HCT116 (cell line): ENCODE data around the gene DMRTC1B. TPM values are rescaled to one million over a fixed set of nuclear protein-coding genes. Genes with fewer than 3 reads are reported as not detected.
"Not testable (repeated sequence)": the region's sequence is repeated elsewhere in the genome, so short reads cannot be mapped to it uniquely, and the experiment has no call there.

Experiments
- ATAC-seq: fragments of 200-7000 bp; cut with Tn5 transposase; 2 replicates; pipeline ENCODE4 v1.9.1; 2020; ENCODE audit warnings: mild to moderate bottlenecking, moderate library complexity
- BruUV-seq: library from RNA; stranded (reverse); fragments of 400-500 nt; replicated peaks from 2 replicates; lab custom pipeline; 2021; lab: Mats Ljungman, UMichigan
- CTCF ChIA-PET: fragments of 300-600 bp; sonication (Branson Sonifier 250); formaldehyde crosslinking; loops from one replicate; lab custom pipeline; 2021; ENCODE audit warnings: antibody characterized with exemption; lab: Charles Lee
- POLR2A ChIA-PET: fragments of 300-600, 350-600 bp; sonication (Branson Sonifier 250); formaldehyde crosslinking; loops from one replicate; lab custom pipeline; 2021; ENCODE audit warnings: antibody characterized with exemption; lab: Charles Lee
- RAD21 ChIA-PET, 2 experiments: fragments of 300-600 bp; sonication (Branson Sonifier 250); formaldehyde crosslinking; loops; one replicate each; lab custom pipeline; 2023; ENCODE audit warnings: low total read pairs in 2 of 2; ENCODE audit not compliant: uncharacterized antibody in 2 of 2, unreplicated experiment in 2 of 2, low non-redundant PET in 1 of 2; lab: Charles Lee
- DNase-seq: peaks from one replicate; pipeline ENCODE4 v3.0.0-alpha.2; 2010; ENCODE audit warnings: low read depth, low spot score
- H2AFZ ChIP-seq: fragments of 200-600 bp; shearing (Covaris generic), sonication (generic); 2 replicates; pipeline ENCODE4 v1.6.1; 2017; ENCODE audit warnings: low read depth, mixed run types, mixed read lengths, antibody characterized with exemption, low read length; ENCODE audit not compliant: poor library complexity, severe bottlenecking
- H3K27ac ChIP-seq: 2 replicates; pipeline ENCODE4 v1.5.1; 2012; ENCODE audit warnings: low read depth, low read length
- H3K27me3 ChIP-seq: fragments of 200-600 bp; sonication (generic); 2 replicates; pipeline ENCODE4 v1.6.1; 2016; ENCODE audit warnings: mixed run types, low read length, mixed read lengths; ENCODE audit not compliant: insufficient read depth
- H3K36me3 ChIP-seq, 2 experiments: fragments of 200-500 bp in 1 of 2; fragments of 200-600 bp in 1 of 2; sonication (Bioruptor generic) in 1 of 2; sonication (generic) in 1 of 2; 2 replicates each; pipeline versions ENCODE4 v1.5.1 to v1.6.1; 2014 to 2016; ENCODE audit warnings: low read length in 2 of 2, inconsistent platforms in 1 of 2, mixed read lengths in 1 of 2, mixed run types in 1 of 2; ENCODE audit not compliant: insufficient read depth in 2 of 2, control insufficient read depth in 1 of 2
- H3K4me1 ChIP-seq, 2 experiments: fragments of 200-600 bp in 1 of 2; sonication (generic) in 1 of 2; 2 replicates each; pipeline versions ENCODE4 v1.5.1 to v1.6.1; 2012 to 2017; ENCODE audit warnings: low read length in 2 of 2, inconsistent platforms in 1 of 2, mild to moderate bottlenecking in 1 of 2, mixed read lengths in 1 of 2, mixed run types in 1 of 2, moderate library complexity in 1 of 2; ENCODE audit not compliant: insufficient read depth in 2 of 2, control insufficient read depth in 1 of 2
- H3K4me2 ChIP-seq: fragments of 200-600 bp; sonication (generic); 2 replicates; pipeline ENCODE4 v1.6.1; 2017; ENCODE audit warnings: mixed run types, low read length, mixed read lengths
- H3K4me3 ChIP-seq, 2 experiments: fragments of 200-600 bp in 1 of 2; sonication (generic) in 1 of 2; replicated peaks in 1 of 2; 2 replicates each; pipeline ENCODE4 v1.5.1; 2011 to 2016; ENCODE audit warnings: low read length in 2 of 2, control low read depth in 1 of 2, low read depth in 1 of 2, mild to moderate bottlenecking in 1 of 2, mixed read lengths in 1 of 2, mixed run types in 1 of 2
- H3K79me2 ChIP-seq: fragments of 200-600 bp; sonication (generic); 2 replicates; pipeline ENCODE4 v1.6.1; 2017; ENCODE audit warnings: mild to moderate bottlenecking, mixed run types, low read length, moderate library complexity, mixed read lengths; ENCODE audit not compliant: insufficient read depth
- H3K9ac ChIP-seq: fragments of 200-600 bp; sonication (generic); 2 replicates; pipeline ENCODE4 v1.6.1; 2016; ENCODE audit warnings: low read length, mixed read lengths
- H3K9me2 ChIP-seq: fragments of 200-600 bp; sonication (generic), shearing (Covaris generic); 2 replicates; pipeline ENCODE4 v1.6.1; 2017; ENCODE audit warnings: mixed run types, mild to moderate bottlenecking, moderate library complexity; ENCODE audit not compliant: insufficient read depth
- H3K9me3 ChIP-seq, 2 experiments: fragments of 200-500 bp in 1 of 2; fragments of 200-600 bp in 1 of 2; sonication (Bioruptor generic) in 1 of 2; sonication (generic) in 1 of 2; 2 replicates each; pipeline ENCODE4 v1.6.1; 2014 to 2017; ENCODE audit warnings: low read length in 2 of 2, mixed read lengths in 2 of 2, inconsistent platforms in 1 of 2, low read depth in 1 of 2, mild to moderate bottlenecking in 1 of 2, mixed run types in 1 of 2, moderate library complexity in 1 of 2; ENCODE audit not compliant: control insufficient read depth in 1 of 2, insufficient read depth in 1 of 2
- H4K20me1 ChIP-seq: fragments of 200-600 bp; sonication (generic), shearing (Covaris generic); 2 replicates; pipeline ENCODE4 v1.6.1; 2017; ENCODE audit warnings: mixed run types, mild to moderate bottlenecking, moderate library complexity; ENCODE audit not compliant: insufficient read depth
- intact Hi-C: fragments of 100-400 bp; cut with micrococcal nuclease; formaldehyde crosslinking; loops from 2 replicates; pipeline ENCODE4 v1.10.0; 2022
- total RNA-seq: library from RNA; stranded (reverse); gene quantifications from one replicate; pipeline ENCODE4 v1.2.1, GENCODE V29; 2021; ENCODE audit not compliant: unreplicated experiment

The DMRTC1B gene
- total RNA-seq, 1 experiment from 2014 or later: not detected

GRCh38 chrX:72788142-72788541, 11.5 kb downstream of the DMRTC1B start:
- H3K9me3 ChIP-seq, H3K4me3 ChIP-seq, H3K9ac ChIP-seq, H2AFZ ChIP-seq, H4K20me1 ChIP-seq, H3K4me1 ChIP-seq, DNase-seq, H3K27ac ChIP-seq, H3K4me2 ChIP-seq, H3K9me2 ChIP-seq, intact Hi-C loops, H3K27me3 ChIP-seq, BruUV-seq, CTCF ChIA-PET, POLR2A ChIA-PET, H3K79me2 ChIP-seq, RAD21 ChIA-PET, H3K36me3 ChIP-seq: not testable (repeated sequence)
- peak; percentile 81 for ATAC-seq

GRCh38 chrX:72790390-72790789, 13.7 kb downstream of the DMRTC1B start:
- H3K4me1 ChIP-seq, H3K9me3 ChIP-seq, intact Hi-C loops, H3K4me3 ChIP-seq, ATAC-seq, DNase-seq, H3K79me2 ChIP-seq, H3K27me3 ChIP-seq, H4K20me1 ChIP-seq, H3K36me3 ChIP-seq, H2AFZ ChIP-seq, POLR2A ChIA-PET, BruUV-seq, H3K4me2 ChIP-seq, RAD21 ChIA-PET, CTCF ChIA-PET, H3K9me2 ChIP-seq, H3K9ac ChIP-seq, H3K27ac ChIP-seq: not testable (repeated sequence)

GRCh38 chrX:72808110-72808509, 31.4 kb downstream of the DMRTC1B start, which contains the start of gene FAM236D:
Gene FAM236D (minus strand): TSS chrX:72808210. CDS start chrX:72808110, 100 bp downstream.
- H3K27me3 ChIP-seq, CTCF ChIA-PET, H2AFZ ChIP-seq, H3K4me1 ChIP-seq, BruUV-seq, intact Hi-C loops, H3K36me3 ChIP-seq, H3K4me2 ChIP-seq, ATAC-seq, H3K9ac ChIP-seq, RAD21 ChIA-PET, H3K4me3 ChIP-seq, H3K79me2 ChIP-seq, DNase-seq, H3K9me2 ChIP-seq, POLR2A ChIA-PET, H4K20me1 ChIP-seq, H3K9me3 ChIP-seq, H3K27ac ChIP-seq: not testable (repeated sequence)

DNA sequence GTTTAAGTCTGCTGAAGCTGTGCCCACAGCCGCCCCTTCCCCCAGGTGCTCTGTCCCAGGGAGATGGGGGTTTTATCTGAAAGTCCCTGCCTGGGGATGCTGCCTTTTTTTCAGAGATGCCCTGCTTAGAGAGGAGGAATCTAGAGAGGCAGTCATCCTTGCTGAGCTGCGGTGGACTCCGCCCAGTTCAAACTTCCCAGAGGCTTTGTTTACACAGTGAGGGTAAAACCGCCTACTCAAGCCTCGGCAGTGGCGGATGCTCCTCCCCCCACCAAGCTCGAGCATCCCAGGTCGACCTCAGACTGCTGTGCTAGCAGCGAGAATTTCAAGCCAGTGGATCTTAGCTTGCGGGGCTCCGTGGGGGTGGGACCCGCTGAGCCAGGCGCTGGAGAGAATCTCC, 54.0 kb downstream of the DMRTC1B start:
- POLR2A ChIA-PET, CTCF ChIA-PET, H3K9ac ChIP-seq, H3K36me3 ChIP-seq, H3K9me3 ChIP-seq, ATAC-seq, H2AFZ ChIP-seq, H3K79me2 ChIP-seq, RAD21 ChIA-PET, DNase-seq, H3K4me1 ChIP-seq, intact Hi-C loops, H4K20me1 ChIP-seq, H3K4me3 ChIP-seq, H3K4me2 ChIP-seq, H3K27me3 ChIP-seq, H3K27ac ChIP-seq, H3K9me2 ChIP-seq, BruUV-seq: not testable (repeated sequence)
